ENCODE data around the gene VPS13D. TPM values are rescaled to one million over a fixed set of nuclear protein-coding genes. Genes with fewer than 3 reads are reported as not detected.
A peak's percentile ranks its signal among the peaks of the same experiment; 100 is the strongest.
"Not testable (repeated sequence)": the region's sequence is repeated elsewhere in the genome, so short reads cannot be mapped to it uniquely, and the experiment has no call there.

The VPS13D gene
- total RNA-seq, 1 experiment from 2014 or later = 11.1 TPM

DNA sequence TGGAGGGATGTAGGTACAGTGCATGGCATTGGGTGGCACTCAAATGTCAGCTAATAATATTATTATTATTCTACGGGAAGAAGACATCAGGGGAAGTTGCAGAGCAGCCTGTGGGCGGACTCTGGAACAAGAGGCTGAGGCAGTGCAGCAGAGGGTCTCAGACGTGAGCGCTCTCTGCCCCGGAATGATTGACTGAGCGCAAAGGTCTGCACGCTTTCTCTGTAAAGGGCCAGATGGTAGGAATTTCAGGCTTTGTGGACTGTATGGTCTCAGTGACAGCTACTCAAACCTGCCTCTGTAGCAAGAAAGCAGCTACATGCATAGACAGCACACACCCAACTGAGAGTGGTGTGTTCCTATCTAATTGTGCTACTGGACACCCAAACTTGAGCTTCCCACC lies 29.6 kb upstream of the VPS13D start:
- no peak for DNase-seq (ENCODE audit: low read depth)

DNA sequence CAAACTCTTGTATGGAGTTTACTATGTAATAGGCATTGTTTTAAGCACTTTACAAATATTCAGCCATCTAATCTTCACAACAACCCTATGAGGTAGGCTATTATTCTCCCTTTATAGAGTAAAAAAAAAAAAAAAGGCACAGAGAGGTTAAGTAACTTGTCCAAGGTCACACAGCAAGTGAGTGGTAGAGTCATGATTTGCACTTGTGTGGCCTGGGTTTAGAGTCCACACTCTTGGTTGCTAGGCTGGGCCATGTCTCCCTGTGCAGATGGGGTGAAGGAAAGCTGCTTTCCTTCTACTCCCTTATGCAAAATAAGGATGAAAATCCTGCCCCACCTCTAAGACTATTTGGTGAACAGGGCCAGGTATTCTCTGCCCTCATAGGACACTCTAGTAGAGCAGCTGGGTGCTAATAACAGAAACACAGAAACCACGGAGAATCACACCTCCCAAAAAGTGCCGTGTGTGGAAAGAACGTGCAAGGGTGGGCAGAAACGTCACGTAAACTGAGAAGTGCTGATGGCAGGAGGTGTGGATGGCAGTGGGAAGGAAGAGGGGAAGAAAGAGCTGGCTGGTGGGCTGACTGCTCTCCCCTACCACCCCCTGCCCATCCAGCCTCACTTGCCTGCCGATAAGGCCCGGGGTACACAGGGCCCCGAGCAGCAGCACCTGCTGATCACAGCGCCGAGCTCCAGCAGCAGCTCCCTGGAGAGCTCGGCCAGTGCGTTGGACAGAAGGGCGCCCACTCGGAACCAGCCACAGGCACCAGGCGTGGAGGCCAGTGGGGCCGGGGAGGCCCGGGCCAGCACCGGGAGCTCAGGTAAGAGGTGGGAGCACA lies 28.3 kb upstream of the VPS13D start:
- DNase-seq (ENCODE audit: low read depth) = no peak

DNA sequence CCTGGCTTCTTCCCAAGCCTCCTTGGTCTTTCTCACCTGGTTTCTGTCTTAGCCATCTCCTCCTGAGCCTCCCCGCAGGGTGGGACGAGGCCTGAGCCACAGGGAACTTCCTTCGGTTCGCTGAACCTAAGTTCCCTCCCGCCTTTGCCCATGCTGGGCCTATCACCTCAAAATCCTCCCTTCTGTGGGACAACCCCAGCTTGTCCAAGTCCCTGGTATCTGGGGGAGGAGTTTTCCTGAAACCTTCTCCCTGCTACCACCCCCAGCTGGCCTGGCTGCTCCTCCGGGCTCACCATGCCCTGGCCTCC lies 27.7 kb upstream of the VPS13D start:
- no peak for DNase-seq (ENCODE audit: low read depth)

DNA sequence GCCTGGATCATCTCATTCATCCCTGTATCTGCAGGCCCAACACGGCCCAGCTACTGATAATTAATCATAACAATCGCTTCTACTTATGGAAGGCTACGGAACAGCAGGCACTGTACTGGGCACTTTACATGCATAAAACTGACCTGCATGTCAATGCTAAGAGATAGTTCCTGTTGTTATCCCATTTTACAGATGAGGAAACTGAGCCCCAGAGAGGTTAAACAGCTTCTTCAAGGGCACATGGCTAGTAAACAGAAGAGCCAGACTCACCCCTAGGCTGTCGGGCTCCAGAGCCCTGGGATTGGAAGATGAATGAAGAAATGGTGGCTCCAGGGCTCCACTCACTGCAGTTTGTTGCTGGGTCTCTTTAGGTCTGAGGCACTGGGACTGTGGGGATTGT lies 27.3 kb upstream of the VPS13D start:
- DNase-seq (ENCODE audit: low read depth) = no peak

DNA sequence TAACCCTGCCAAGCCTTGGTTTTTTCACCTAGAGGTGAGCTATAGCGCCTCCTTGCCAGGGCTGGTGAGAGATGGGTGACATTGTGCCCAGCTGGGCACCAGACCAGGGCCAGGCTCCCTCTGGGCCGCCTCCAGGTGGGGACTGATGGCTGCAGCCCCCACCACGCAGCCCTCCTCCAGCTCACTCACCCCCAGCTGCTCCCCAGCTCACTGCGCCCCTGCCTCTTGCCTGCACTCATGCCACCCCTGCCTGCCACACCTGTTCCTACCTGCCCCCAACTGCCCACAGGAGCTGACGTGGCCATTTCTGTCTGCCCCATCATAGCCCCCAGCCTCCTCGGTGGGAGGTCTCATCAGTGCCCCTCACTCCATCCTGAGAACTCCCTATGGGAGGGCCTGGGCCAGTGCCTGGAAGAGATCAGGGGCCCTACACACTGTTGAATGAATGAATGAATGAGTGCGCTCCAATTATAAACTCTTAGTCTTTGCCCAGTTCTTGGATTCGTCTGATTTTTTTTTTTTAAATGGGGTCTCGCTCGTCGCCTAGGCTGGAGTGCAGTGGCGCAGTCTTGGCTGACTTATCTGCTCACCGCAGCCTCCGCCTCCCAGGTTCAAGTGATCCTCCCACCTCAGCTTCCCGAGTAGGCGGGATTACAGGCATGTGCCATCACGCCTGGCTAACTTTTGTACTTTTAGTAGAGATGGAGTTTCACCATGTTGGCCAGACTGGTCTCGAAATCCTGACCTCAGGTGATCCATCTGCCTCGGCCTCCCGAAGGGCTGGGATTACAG lies 26.4 kb upstream of the VPS13D start:
- DNase-seq (ENCODE audit: low read depth) = no peak

DNA sequence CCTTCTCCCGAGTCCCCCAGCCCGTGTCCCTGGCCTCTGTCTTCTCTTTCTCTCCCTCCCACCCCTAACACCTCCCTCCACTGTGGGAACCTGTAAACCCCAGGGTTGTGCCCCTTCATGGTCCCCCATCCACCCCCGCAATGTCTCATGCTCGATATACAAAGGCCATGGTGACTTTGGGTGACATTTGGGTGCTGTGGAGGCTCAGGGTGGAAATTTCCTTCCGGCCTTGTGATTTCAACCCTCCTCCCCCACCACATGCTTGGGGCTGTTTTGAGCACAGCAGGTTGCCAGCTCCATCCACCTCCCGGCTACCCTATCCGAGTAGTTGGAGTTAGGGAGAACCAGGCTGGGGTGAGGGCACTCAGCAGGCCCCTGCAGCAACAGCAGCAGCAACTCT lies 25.7 kb upstream of the VPS13D start:
- DNase-seq (ENCODE audit: low read depth) = no peak

DNA sequence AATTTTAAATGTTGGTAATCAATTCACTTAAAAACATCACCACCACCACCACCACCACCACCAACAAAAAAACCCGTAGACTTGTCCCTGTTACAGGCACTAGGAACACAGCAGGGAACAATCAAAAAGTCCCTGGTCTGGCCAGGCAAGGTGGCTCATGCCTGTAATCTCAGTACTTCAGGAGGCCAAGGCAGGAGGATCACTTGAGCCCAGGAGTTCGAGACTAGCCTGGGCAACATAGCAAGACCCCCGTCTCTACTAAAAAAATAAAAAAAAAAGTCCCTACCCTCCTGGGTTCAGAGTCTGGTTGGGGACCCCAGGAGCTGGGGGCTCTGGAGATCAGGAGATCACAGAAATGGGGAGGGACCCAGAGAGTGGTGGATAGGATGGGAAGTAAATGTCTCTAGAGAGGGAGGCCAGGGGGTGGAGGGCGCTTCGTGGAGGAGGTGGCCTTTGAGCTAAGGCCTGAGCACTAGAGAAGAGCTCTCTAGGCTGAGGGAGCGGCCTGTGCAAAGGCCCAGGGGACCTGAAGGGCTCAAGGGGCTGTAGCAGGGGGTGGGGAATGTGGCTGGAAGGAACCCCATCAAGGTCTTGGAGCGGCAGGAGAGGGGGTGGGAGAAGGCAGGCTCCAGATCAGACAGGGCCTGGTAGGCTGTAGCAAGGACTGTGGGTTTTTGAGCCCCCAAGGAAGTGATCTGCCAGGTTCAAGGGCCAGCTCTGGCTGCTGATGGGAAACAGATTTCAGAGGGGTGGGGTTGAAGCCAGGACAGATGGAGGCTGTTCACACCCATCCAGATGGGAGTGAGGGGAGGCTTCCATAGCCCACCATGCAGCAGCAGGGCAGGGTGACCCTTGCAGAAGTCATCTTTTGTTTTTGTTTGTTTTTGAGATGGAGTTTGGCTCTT lies 24.8 kb upstream of the VPS13D start:
- DNase-seq (ENCODE audit: low read depth) = no peak

DNA sequence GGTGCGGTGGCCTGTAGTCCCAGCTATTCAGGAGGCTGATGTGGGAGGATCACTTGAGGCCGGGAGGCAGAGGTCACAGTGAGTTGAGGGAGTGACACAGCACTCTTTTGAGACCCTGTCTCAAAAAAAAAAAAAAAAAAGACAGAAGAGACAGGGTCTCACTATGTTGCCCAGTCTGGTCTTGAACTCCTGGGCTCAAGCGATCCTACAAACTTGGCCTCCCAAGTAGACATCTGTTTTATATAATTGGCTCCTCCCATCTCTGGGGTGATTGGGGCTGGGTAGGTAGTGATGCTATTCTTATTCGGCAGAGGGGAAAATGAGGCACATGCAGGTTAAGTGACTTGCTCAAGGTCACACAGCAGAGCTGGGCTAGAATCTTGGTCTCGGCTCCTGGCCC lies 23.6 kb upstream of the VPS13D start:
- no peak for DNase-seq (ENCODE audit: low read depth)

DNA sequence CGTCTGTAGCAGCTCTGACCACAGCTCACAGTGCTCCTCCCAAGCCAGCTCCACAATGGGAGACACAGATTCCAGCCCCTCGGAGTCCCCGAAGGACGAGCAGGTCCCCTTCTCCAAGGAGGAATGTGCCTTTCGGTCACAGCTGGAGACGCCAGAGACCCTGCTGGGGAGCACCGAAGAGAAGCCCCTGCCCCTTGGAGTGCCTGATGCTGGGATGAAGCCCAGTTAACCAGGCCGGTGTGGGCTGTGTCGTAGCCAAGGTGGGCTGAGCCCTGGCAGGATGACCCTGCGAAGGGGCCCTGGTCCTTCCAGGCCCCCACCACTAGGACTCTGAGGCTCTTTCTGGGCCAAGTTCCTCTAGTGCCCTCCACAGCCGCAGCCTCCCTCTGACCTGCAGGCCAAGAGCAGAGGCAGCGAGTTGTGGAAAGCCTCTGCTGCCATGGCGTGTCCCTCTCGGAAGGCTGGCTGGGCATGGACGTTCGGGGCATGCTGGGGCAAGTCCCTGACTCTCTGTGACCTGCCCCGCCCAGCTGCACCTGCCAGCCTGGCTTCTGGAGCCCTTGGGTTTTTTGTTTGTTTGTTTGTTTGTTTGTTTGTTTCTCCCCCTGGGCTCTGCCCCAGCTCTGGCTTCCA lies 22.9 kb upstream of the VPS13D start:
- no peak for DNase-seq (ENCODE audit: low read depth)

DNA sequence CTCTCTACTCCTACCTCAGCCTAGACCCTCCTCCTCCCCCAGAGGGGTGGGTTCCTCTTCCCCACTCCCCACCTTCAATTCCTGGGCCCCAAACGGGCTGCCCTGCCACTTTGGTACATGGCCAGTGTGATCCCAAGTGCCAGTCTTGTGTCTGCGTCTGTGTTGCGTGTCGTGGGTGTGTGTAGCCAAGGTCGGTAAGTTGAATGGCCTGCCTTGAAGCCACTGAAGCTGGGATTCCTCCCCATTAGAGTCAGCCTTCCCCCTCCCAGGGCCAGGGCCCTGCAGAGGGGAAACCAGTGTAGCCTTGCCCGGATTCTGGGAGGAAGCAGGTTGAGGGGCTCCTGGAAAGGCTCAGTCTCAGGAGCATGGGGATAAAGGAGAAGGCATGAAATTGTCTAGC lies 21.6 kb upstream of the VPS13D start:
- no peak for DNase-seq (ENCODE audit: low read depth)

DNA sequence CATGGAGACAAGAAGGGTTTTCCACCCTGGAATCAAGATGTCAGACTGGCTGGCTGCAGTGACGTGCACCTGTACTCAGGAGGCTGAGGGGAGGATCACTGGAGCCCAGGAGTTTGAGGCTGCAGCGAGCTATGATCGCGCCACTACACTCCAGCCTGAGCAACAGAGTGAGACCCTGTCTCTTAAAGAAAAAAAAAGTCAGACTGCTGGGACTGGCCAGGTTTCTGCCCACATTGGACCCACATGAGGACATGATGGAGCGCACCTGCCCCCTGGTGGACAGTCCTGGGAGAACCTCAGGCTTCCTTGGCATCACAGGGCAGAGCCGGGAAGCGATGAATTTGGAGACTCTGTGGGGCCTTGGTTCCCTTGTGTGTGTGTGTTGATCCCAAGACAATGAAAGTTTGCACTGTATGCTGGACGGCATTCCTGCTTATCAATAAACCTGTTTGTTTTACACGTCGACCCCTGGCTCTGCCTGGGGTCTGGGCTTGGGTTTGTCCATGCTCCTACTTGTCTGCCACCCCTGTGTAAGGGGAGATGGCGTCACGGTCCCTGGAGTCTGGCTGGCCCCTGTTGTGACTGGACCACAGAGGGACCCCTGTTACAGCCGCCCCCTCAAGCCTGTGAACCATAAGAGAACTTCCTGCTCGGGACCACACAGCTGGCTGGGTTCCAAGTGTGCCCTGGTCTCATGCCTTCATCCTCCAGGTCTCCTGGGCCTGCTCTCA lies 20.9 kb upstream of the VPS13D start:
- peak; percentile 87 for DNase-seq (ENCODE audit: low read depth)

DNA sequence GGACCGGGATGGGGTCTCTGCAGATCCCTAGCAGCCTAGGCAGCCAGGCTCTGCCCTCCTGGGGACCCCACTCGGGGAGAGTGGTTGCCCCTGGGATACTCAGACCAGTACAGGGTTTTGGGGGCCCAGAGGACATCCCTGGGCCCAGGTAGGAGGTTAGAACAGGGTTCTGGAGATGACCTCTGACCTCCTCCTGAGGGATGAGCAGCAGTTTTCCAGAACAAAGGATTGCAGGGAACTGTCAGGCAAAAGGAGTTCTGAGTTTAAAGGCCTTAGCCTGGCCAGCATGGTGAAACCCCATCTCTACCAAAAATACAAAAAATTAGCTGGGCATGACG lies 20.4 kb upstream of the VPS13D start:
- DNase-seq (ENCODE audit: low read depth) = no peak

DNA sequence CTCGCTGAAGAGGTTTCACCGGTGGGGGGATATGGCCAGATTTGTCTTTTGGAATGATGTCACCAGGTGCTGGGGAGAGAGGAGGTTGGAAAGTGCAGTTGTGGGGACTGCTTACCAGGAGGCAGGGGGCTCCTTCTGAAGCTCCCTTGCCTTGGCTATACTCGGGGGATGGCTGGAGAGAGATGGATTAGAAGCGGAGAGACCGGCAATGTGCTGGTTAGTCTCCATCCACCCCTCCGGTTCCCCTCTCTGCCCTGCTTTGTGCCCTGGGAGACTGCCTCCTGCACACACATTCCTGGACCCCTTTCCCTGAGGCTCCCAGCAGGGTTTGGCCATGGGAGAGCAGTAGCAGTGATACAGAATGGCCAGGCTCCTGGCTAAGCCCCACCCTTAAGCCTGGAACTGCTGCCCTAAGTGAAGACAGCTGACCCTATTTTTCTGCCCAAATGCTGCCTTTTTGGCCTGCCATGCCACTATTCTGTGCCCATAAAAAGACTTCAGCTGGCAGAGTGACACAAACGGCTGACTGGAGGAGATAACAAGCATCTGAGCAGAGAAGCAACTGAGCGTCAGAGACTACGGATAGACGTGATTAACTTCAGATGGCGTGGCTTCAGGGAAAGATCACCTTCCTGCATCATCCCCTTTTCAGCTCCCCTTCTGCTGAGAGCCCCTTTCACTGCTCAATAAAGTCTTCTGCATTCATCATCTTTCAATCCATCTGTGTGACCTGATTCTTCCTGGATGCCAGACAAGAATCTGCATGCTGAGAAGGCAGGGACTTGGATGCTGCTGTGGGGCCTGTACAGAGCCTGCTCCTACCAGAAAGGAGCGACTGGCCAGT lies 14.5 kb upstream of the VPS13D start:
- DNase-seq (ENCODE audit: low read depth) = no peak

DNA sequence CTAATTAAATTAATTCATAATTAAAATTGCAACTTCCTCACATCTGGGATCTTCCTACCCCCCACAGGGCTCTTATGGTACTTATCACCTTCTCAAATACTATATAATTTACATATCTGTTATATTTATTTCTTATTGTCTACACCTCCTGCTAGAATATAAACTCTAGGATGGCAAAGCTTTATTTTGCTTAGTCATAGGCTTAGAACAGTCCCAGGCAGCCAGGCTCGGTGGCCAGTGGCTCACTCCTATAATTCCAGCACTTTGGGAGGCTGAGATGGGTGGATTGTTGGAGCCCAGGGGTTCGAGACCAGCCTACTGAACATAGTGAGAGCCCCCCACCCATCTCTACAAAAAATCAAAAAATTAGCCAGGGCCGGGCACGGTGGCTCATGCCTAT lies 10.0 kb upstream of the VPS13D start:
- DNase-seq (ENCODE audit: low read depth) = no peak

DNA sequence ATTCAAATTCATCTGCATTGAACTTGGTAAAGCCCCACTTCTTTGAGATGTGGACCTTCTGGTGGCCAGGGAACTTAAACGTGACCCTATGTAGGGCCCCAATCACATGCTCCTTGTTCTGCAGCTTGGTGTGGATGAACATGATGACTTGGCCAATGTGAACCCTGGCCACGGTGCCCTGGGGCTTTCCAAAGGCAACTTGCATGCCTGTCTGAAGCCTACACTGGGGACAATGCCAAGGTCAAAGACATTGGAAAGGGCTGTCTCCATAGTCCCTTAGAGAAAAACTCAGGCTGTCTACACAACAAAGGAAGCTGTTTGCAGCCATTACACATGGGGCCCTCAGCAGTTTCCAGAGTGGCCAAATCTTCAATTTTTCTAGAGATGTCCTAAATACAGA lies 8.9 kb upstream of the VPS13D start:
- DNase-seq (ENCODE audit: low read depth) = no peak

DNA sequence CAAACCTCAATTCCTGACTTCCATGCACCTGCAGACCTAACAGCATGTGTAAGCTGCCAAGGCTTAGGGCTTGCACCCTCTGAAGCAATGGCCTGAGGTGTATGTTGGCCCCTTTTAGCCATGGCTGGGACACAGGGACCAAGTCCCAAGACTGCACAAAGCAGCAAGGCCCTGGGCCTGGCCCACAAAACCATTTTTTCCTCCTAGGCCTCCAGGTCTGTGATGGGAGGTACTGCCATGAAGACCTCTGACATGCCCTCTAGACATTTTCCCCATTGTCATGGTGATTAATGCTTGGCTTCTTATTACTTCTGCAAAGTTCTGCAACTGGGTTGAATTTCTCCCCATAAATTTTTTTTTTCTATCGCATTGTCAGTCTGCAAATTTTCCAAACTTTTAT lies 7.1 kb upstream of the VPS13D start:
- DNase-seq (ENCODE audit: low read depth) = not testable (repeated sequence)

DNA sequence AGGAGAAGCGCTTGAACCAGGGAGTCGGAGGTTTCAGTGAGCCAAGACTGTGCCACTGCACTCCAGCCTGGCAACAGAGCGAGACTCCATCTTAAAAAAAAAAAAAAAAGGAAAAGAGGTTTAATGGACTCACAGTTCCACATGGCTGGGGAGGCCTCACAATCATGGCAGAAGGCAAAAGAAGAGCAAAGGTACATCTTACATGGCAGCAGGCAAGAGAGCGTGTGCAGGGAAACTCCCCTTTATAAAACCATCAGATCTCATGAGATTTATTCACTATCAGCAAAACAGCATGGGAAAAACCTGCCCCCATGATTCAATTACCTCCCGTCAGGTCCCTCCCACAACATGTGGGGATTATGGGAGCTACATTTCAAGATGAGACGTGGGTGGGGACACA lies 5.7 kb upstream of the VPS13D start:
- DNase-seq (ENCODE audit: low read depth) = not testable (repeated sequence)

DNA sequence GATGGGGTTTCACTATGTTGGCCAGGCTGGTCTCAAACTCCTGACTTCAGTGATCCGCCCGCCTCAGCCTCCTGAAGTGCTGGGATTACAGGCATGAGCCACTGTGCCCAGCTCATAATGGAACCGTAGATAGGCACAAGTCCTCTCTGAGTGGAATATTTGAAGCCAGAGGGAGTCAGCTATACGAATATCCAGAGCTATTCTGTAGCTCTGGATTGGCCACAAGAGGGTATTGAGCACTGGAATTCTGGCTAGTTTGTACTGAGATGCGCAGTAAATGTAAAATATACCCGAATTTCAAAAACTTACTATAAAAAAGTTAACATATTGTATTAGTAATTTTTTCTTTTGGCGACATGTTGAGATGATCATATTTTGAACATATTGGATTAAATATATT lies 851 bp upstream of the VPS13D start:
- DNase-seq (ENCODE audit: low read depth) = no peak

DNA sequence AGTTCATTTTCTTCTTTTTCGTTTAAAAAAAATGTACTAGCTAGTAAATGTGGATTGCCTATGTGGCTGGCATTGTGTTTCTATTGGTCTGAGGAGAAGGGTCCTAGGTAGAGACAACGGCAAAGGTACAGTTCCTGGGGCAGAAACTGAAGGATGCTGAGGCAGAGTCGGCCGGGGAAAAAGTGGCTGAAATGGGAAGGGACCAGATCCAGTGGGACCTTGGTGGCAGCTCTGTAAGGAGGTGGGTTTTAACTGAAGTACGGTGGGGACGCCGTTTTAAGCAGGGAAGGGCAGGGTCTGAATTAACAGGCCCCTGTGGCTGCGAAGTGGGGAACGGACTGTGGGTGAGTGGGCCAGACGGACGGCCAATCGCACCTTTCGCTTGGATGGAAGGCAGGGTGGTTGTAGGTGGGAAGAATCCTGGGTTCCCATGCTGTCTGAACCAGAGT lies 420 bp upstream of the VPS13D start:
- no peak for DNase-seq (ENCODE audit: low read depth)

DNA sequence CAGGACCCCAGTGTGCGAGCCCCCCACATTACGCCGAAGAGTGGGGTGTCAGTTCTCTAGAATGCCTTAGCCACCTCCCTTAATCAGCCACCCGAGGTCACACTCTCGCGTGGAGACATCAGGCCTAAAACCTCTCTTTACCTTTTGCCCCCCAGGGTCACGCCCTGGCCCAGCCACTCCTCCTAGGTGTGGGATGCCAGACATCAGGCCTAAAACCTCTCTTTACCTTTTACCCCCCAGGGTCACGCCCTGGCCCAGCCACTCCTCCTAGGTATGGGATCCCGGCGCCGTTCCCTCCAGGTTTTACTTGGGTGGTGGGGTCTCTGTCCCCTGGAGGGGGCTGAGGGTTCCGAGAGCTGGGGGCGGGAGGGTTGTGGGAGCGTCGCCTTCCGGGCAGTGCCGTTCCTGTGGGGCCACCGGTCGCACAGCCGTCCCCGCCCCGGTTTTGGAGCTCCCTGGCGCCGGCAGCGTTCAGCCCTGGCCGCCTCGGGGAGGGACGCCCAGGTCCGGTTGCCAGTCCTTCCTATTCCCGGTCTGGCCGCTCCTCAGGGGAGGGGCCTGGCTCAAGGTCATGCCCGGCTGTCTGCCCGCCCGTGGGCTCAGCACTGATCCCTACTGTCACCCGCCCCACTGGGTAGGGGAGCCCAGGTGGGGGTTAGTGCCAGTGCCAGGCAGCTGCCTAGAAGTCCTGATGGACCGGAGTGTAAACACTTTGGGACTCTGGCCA lies 882 bp downstream of the VPS13D start:
- no peak for DNase-seq (ENCODE audit: low read depth)

Measured in Daoy (cell line).